G401.6 (cell line): Measurements from ENCODE around the gene NPM1.
"Not testable (repeated sequence)": the region's sequence is repeated elsewhere in the genome, so short reads cannot be mapped to it uniquely, and the experiment has no call there.

Experiments
- FAIRE-seq: peaks from 2 replicates; lab custom pipeline; 2012; peaks lifted over from hg19 to GRCh38; lab: Jason Lieb, UNC

NPM1 gene

DNA sequence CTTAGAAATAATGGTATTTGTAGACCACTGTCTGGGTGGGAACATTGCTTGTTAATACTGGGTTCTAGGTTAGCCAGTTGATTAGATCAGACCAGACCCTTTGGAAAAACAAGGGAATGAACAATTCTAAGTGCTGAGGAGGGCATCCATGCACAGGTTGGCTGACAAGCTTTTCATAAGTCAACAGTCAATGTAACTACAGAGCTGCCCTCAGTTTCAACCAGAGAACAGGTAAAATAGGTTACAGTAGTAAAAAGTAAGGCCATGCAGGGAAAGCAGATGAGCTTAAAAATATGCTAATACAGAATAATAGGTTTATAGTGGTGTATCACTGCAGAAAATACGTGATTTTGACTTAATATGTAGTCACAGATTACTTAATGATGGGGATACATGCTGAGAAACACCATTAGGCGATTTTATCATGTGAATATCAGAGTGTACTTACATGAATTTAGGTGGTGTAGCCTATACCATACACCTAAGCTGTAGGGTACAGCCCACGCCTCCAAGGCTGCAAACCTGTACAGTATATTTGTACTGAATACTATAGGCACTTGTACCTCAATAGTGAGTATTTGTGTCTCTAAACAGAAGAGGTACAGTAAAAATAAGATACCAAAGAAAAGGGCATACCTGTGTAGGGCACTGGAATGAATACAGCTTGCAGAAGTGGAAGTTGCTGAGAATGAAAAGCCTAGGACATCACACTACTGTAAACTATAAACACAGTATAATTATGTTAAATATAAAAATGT lies 25.7 kb downstream of the NPM1 start:
- no peak for FAIRE-seq

DNA sequence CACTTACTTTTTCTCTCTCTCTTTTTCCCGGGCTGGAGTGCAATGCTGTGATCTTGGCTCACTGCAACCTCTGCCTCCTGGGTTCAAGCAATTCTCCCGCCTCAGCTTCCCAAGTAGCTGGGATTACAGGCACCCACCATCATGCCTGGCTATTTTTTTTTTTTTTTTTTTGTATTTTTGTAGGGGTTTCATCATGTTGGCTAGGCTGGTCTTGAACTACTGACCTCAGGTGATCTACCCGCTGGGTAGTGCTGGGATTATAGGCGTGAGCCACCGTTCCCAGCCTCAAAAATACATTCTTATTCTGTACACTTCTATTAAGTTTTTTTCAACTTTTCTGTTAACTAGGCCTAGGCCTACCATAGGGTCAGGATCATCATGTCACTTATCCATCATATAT lies 26.3 kb downstream of the NPM1 start:
- not testable (repeated sequence) for FAIRE-seq

DNA sequence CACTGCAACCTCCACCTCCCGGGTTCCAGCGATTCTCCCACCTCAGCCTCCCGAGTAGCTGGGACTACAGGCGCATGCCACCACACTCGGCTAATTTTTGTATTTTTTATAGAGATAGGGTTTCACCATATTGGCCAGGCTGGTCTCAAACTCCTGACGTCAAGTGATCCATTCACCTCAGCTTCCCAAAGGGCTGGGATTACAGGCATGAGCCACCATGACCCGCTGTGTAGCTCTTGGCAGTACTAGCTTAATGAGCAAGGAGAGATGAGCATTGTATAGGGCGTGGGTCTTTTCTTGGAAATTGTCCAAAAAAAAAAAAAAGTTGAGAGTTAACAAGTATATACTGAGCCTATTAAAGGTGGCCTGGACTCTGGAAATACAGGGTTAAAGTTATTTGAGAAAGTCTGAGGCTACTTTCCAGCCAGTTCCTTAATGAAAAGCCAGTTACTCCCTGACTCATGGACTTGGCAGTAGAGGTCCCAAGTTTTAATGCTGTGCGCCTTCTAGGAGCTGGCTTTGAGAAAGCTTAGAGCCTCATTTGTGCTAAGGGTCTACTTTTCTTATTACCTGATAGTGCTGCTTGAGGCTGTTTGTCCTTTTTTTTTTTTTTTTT lies 27.6 kb downstream of the NPM1 start:
- FAIRE-seq: peak; percentile 95

DNA sequence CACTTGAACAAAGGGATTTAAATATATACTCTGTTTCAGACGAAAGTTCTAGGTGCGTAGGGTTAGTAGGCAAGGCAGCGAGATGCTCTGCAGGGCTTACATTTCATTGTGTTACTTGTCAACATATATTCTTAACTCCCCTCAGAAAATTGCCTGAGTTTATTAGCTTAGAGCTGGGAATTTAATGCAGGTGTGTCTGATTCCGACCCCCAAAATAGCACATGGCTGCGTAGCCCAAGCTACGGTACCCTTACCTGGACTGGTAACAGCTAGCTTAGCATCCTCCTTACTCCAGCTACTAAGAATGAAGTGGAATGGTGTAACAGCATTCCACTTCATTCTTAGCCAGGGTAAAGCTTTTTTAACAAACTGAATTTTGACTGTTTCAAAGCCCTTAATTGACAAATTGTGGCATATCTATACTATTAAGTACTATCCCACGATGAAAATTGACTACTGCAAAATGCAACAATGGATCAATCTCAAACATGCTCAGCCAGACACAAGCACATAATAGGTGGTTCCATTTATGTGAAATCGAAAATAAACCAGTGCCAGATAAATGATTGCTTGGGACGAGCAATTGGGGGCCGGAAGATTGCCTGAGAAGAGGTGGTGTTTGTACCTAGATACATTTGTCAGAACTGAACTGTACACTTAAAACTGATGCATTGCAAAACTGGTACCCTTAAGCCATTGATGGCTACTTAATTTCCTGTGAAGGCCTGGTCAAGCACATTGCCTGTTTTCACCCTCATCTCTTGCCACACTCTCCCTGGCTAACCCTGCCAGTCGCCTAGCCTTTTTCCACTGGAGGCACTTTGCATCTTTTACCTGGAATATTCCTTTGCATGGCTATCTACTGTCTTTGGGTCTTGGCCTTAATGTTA lies 28.8 kb downstream of the NPM1 start:
- peak; percentile 23 for FAIRE-seq

DNA sequence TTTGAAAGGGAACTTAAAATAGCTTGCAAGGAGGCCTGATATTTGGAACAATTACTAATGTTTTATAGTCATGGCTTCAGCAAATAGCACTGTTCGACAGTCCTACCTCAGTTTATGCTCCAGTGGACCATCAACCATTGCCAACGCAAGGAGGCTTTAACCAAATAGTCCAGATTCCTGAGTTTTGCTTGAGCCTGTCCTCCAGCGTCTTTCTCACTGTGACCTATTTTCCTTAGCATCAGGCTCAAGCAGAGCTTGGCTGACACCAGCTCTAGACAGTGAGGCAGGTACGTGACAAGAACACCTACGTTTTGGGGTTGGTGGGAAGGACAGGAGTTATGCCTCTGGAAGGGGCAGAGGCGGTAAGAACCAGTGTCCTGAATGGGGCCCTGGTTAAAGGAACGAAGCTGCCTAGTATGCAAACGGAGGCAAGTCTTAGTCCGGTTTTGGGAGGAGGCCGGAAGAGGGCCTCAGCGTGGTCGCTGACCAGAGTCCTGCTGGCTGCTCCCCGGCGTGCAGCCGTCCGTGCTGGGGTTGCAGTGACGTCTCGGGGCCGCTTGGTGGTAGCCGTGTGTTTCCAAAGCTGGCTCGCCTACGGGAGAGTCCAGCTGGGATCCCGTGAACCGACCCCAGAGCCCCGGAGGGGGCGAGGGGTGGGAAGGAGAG lies 30.8 kb downstream of the NPM1 start:
- peak; percentile 93 for FAIRE-seq

DNA sequence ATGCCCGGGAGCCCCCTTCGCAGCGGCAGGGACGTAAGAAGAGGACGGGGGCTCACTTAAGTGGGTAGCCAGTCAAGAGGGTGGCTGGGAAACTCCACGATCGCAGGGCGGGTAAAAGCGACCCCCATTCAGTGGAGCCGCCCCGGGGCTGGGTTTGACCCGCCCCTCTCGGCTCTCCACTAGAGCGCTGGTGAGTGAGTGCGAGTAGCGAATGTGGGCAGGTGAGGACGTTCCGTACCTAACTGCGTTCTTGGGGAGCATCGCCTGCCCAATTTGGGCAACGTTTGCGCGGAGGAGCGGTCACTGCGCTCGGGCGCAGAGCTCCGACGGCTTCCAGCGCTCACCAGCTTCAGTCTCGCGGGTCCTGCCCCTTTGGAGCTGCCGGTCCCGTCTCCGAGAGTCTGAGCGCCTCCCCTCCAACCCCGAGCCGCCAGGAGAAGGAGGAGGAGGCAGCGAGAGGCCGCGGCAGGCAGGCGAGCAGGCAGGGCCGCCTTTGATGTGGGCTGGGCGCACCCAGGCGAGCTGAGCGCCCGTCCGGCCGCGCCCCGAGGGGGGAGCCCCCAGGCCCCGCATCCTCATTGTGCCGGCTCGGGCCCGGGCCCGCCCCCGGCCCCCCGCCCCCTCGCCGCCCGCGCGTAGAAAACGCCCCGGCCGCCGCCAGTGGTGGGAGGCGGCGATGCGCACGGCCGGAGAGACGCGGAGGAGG lies 31.5 kb downstream of the NPM1 start, which contains the start of gene FGF18:
Gene FGF18, plus strand, starts transcription at position 666 of the 706 bp plus-strand sequence. CDS start 553 bp downstream, outside the sequence.
- no peak for FAIRE-seq

DNA sequence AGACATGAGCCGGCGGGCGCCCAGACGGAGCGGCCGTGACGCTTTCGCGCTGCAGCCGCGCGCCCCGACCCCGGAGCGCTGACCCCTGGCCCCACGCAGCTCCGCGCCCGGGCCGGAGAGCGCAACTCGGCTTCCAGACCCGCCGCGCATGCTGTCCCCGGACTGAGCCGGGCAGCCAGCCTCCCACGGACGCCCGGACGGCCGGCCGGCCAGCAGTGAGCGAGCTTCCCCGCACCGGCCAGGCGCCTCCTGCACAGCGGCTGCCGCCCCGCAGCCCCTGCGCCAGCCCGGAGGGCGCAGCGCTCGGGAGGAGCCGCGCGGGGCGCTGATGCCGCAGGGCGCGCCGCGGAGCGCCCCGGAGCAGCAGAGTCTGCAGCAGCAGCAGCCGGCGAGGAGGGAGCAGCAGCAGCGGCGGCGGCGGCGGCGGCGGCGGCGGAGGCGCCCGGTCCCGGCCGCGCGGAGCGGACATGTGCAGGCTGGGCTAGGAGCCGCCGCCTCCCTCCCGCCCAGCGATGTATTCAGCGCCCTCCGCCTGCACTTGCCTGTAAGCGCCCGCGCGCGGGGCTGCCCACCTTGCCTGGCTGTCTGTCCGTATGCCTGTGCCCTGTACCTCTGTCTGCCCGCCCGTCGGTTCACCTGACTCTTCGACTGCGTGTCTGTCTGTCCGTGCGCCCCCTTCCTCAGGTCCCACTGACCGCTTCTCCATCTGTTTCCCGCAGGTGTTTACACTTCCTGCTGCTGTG lies 32.2 kb downstream of the NPM1 start:
- FAIRE-seq: no peak

DNA sequence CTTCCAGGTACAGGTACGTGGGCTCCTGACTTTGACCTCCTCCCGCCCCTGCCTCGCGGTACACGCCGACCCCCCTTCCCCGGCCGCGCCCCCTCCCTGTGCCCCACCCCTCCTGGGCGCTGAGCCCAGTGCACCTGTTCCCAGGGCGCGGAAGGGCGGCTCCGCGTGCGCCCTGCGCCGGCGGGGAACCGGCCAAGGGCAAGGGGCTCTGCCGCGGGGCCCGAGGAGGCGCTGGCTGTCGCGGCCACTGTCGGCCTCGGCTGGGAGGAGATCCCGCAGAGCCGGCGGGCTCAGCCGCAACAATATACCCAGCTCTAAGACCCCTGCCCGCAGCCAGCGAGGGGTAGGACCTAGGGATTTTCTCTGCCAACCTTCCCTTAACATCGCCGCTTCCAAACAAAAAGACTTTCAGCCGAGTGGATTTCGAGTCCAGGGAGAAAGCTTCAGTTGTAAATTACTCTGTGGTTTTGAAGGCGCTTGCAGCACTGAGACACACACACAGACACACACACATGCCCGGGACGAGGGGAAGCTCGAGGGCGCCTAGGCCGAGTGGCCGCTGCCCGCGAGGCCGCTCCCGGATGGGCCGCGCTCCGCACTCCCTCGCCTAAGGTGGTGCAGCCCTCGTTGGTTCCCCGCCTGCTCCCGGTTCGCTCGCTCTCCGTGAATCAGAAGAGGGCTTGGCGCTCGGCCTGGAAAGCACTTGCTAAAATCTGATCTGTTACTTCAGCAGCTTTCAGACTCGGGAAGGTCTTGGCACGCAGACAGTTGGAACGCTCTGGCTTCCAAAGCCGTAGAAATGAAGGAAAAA lies 33.0 kb downstream of the NPM1 start:
- no peak for FAIRE-seq

DNA sequence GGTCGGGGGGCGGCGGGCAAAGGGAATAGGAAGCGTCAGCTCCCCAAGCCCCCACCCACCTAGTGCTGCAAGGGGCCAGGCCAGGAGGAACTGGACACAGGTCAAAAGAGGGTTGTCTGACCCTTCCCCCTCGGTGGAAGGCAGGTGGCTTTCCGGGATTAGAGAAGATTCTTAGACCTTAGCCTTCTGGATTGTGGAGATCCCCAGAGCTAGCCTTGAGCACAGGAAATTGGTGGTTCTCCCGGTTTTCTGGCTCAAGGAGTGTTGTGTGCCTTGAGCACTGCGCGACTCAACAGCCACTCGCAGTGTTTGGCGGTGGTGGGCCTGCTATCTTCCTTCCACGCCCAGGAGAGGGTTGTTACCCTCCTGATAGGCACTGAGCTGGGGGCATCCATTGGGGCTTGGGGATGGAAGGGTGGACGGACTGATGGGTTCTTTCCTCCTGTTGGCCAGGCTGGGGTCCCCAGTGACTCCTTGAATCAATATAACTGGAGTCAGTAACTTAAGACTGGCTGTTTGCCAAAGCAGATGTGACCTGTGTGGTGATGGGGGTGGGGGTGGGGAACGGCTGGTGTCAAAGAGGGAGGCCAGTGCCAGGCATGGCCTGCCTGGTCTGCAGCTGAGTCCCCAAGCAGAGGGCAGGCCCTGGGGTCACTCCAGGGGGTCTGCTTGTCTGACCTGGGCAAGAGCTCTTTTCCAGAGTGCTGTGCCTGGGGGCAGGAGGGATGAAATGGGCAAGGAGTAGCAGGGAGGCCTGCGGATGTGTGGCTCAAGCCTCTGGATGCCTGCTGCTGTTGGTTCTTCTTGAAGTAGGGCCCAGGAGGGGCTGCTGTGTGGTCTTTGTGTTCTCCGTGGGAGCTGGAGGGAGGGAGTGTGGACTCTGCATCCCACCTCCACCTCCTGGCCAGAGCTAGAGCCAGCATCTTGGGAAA lies 33.9 kb downstream of the NPM1 start:
- FAIRE-seq: no peak

DNA sequence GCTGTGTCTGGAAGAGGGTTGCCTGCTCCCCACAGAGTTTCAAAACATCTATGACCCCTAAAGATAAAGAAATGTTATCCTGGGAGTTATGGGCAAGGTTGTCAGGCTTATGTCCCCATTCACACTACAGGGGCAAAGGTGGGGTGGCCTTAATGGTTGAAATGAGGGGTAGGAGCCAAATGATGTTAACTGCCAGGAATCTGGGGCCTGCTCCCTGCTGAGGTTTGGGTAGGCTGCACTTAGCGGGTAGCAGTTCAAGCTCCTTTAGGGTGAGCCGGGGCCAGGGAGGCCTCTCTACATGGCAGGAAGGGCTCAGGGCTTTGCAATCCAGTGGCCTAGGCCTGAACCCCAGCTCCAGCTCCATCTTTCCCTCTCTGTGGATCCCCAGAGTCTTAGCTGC lies 34.8 kb downstream of the NPM1 start:
- no peak for FAIRE-seq

DNA sequence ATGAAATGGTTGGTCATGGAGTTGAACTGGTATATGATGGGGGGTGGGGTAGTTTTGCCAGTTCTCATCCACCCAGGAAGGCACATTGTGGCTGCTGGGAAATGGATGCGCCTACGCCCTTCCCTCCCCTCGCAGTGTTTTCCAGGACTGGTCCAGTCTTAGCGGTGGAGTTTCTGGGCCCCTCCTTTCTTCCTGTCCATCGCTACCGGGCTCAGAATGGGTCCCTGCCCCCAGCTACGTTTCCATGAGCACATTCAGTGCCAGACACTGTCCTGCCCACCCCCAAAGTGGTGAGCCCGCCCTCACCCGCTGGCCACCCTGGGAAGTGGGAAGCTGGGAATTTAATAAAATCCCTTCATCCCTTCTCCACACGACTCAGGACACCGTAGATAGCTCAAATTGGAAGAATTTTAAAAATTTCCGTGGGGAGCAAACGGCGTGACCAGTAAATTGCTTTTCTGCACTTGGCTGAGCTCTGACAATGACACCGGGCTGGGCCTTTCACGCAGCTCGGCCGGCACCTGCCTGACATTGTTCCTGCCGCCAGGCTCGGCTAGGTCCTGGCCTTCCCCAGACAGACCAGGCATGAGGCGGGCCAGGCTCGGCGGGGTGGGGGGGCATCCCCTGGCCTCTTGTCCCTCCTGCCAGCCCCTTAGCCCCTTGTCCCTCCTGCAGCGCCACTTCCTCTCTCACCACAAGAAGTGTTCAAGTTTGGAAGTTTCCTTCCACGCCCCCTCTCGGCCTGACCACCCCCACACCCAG lies 35.4 kb downstream of the NPM1 start:
- FAIRE-seq: no peak

DNA sequence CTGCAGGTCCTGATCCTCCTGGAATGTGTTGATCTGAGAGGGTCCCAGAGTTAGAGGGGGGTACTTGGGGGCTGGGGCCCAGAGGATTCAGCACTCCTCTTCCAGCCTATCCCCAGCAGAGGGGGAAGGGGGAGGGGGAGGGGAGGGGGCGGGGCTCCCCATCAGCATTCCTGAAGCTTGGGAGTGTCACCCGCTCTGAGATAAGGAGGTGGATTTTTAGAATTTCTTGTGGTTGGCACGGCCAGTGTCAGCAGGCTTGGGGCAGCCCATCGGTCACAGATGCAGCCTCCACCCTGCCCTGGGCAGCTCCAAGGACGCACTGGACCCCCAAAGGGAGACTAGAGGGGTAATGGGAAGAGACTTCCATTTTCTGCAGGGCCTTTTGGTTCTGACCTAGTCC lies 37.1 kb downstream of the NPM1 start:
- no peak for FAIRE-seq

DNA sequence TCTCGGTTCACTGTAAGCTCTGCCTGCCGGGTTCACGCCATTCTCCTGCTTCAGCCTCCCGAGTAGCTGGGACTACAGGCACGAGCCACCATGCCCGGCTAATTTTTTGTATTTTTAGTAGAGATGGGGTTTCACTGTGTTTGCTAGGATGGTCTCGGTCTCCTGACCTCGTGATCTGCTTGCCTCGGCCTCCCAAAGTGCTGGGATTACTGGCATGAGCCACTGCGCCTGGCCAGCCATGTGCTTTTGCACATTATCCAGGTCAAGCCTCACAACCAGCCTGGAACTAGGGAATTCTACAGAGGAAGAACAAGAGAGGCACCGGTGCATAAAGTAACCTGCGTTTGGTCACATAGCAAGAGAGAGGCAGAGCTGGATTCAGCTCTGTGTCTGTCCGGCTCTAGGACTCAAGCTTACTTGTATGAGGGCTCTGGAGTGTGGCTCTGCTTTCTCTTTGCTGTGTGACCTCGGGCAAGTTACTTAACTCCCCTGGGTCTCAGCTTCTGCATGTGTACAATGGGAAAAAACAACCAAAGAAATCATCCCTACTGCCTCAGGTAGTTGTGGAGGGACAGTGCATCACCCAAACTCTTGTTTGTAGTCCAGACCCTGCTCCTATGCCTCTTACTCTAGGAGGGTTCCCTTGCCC lies 38.1 kb downstream of the NPM1 start:
- FAIRE-seq: no peak

DNA sequence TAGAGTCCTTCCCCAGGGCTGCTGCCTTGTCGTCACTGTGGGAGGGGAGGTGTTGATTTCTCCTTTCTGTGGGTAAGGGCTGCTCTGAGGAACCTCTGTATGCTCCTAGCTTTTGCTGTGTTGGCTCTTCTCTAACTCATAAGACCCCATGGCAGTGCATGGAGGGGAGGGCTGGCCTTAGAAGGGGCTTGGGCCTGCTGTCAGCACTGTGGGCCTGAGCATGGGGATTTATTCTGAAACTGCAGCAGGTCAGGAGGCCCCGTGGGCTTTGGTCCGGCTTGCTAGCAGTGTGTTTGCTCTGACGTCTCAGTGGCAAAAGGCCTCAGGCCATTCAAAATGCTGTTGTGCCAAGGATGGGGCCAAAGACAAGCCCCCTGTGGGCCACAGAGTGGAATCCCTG lies 38.6 kb downstream of the NPM1 start:
- no peak for FAIRE-seq

DNA sequence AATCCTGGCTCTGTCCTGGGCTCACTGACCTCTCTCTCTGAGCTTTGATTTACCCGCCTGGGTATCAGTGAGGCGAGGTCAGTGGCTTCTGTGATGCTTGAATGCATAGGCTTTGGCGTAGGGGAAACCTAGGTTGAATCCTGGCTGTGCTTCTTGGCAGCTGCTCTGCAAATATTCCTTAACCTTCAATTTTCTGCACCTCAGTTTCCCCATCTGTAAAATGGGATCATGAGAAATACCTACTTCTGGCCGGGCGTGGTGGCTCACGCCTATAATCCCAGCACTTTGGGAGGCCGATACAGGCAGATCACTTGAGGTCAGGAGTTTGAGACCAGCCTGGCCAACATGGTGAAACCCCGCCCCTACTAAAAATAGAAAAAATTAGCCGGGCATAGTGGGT lies 39.0 kb downstream of the NPM1 start:
- FAIRE-seq: no peak

DNA sequence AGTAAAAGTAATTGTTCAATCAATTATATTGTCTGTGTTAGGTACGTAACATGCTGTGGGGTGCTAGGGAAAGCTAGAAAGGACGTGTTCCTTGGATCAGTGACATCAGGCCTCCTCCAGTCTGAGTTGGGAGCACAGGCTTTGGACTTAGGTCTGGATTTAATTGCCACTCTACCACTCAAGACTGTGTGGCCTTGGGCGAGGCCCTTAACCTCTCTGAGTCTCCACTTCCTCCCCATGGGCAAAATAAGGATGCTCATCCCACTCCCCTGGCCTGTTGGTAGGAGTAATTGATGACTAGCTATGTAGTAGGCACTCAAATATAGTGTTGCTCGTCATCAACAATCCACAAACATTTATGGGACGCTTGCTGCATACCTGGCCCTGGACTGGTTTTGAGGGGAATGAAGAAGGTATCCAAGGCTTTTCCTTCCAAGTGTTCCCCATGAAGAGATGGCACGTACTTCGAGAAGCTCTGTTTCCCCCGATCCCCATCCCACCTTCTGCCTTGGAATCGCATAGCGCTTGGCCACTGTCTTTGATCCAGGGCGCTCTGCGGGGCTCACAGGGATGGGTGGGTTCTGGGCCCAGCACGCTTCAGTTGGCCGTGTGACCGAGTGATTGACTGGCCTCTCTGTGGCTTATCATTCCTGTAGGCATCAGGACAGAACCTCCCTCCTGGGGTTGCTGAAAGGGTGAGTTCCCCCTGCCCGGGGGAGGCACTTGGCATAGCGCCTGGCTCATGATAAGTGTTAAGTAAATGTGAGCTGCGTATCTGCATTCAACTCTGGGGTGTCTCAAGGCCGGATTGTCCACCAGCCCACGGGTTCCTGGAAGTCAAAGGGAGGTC lies 39.9 kb downstream of the NPM1 start:
- no peak for FAIRE-seq

DNA sequence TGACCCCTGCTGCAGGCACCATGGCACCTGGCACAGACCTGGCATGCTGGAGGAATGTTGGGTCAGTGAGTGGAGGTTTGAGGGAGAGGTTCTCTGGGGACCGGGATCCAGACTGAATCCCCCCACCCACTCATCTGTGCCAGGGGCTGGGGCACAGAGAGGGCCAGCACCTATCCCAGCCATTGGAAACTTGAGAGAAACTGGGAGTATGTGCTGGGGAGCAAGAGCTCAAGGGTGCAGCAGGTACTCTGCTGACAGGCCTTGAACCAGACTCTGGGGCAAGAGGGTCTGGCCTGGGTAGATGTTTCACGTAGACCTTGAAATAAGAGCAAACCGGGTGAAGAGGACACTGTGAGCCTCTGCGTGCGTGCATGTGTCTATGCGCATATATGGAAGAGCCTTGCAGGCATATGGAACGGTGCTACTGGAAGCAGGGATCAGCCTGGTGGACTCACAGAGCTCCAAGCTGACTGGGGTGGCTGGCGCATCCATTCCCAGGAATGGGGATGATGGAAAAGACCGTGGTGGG lies 40.6 kb downstream of the NPM1 start:
- no peak for FAIRE-seq
